Measurements from ENCODE around the gene HMG20A.

DNA sequence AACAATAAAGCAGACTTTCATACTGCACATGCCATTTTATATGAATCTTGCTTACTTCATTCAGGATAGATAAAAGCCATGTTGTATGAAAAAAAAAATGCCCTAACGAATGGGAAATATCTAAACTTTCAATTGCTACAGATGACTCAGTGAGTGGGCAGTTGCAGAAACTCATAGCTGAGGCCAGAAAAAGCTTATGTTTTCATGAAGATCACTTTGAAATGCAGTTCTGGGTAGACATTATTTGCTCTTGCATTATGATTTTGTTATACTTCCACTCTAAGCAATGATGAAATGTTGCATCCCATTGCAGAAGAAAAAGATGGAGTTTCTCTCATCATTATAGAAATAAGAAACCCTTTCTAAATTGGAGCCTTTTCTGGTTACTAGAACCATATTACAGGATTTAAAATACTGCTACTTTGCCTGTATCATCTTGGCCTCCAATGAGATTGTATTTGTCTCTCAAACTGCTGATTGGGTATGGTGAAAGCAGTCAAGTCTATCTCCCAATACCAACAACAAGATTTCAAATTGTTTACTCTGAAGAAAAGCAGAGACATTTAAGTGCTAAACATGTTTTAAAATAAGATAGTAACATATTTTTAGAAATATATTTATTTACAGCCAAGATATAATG lies 17.8 kb upstream of the HMG20A start:
- TF ChIP-seq, protein P1, sequence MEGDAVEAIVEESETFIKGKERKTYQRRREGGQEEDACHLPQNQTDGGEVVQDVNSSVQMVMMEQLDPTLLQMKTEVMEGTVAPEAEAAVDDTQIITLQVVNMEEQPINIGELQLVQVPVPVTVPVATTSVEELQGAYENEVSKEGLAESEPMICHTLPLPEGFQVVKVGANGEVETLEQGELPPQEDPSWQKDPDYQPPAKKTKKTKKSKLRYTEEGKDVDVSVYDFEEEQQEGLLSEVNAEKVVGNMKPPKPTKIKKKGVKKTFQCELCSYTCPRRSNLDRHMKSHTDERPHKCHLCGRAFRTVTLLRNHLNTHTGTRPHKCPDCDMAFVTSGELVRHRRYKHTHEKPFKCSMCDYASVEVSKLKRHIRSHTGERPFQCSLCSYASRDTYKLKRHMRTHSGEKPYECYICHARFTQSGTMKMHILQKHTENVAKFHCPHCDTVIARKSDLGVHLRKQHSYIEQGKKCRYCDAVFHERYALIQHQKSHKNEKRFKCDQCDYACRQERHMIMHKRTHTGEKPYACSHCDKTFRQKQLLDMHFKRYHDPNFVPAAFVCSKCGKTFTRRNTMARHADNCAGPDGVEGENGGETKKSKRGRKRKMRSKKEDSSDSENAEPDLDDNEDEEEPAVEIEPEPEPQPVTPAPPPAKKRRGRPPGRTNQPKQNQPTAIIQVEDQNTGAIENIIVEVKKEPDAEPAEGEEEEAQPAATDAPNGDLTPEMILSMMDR (IDR thresholded peaks at IDR 0.05): no peak
- no peak for TF ChIP-seq POLR2A (IDR thresholded peaks at IDR 0.05)

Measured in adrenal gland (tissue), 5 donors.